ENCODE measurements around the gene SORL1.

Gene SORL1

GRCh38 chr11:121587182-121587581 is 135.1 kb downstream of the SORL1 start:
- no peak for DNase-seq

GRCh38 chr11:121588747-121589146 is 136.6 kb downstream of the SORL1 start:
- DNase-seq: peak; percentile 8 to 13

- DNase-seq: peak; percentile 72 to 82
Measured at GRCh38 chr11:121589946-121590537, 137.9 kb downstream of the SORL1 start.

DNA sequence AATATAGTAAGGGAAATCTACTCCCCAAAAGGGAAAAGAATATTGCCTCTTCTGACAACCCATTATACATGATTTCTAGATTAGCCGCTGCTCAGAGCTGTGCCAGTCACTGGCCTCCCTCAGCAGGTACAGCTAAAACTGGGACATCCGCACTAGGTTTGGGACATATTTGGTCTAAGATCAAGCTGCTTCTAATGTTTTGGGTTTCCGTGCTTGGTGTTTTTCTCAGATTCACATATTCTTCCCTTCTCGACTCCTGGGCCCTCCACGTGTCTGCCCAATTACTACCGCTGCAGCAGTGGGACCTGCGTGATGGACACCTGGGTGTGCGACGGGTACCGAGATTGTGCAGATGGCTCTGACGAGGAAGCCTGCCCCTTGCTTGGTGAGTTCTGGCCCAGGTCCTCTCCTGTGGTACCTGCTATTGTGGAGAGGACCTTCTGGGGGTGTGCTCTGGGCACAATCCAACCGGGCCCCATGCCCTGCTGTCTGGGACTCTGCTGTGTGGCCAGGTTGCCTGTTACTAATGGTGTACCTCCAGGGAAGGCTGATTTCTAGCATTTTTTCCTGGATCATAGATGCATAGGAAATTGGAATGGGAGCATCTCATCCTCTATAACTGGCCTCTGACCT is 138.8 kb downstream of the SORL1 start:
- DNase-seq: no peak

- DNase-seq: peak; percentile 87 to 88
Measured at GRCh38 chr11:121591405-121592033, 139.4 kb downstream of the SORL1 start.

GRCh38 chr11:121592708-121593107 is 140.6 kb downstream of the SORL1 start:
- DNase-seq: no peak

- DNase-seq: peak; percentile 29 to 42
Measured at GRCh38 chr11:121595717-121596161, 143.6 kb downstream of the SORL1 start.

DNA sequence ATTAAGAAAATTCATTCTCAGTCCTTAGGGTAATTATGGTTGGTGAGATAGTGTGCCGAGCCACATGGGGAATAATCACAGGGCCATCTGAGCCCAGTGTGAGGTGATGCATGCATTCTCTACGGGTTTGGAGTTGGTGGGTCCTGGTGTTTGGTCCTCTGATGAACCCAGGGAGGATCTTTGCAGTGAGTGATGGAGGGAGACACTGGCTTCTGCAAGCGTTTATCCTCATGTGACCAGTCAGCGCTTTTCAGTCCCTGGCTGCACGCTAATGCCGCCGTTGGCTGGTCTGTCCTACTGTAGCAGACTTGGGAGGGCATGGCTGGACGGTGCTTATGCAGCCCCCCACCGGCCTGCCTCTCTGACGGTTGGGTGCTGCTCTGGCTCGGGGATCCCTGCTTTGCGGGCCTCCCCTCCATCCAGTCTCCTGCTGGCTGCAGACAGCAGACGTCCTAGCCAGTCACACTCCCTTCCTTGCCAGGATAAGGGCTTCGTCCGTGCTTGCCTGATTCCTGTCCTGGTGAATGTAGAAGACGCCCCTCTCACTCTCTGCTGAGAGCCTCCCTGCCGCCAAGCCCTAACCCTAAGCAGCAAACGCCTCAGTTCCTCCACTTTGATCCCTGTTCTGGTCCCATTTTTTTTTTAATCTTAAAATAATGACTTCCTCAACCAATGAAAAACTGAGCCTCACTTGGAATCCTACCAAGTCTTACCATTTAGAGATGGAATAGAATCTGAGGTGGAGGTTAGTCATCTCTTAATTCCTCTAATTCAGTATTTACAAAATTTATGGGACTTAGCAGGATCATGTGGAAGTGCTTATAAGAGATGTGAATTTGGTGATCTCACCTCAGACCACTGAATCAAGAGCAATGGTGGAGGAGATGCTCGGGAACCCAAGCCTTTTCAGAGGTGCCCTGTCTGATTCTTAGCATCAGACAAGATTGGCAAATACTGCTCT is 144.4 kb downstream of the SORL1 start:
- DNase-seq: no peak

DNA sequence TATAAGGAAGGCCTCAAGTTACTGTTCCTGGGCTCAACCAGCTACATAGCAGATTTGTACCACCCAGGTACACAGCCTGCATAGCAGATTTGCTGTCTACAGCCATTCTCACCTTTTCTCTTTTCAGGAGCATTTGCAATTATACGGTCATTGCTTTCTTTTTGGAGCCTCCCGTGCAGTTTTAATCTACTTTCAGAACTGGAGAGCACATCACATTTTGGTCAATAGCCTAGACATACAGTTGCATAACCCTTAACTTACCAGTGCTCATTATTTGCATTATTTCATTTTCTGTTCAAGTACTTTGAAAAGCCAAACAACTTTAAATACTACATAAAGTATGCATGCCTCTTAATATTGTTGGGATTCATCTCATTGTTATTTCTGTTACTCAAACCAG is 151.2 kb downstream of the SORL1 start:
- DNase-seq: no peak

- no peak for DNase-seq
Measured at GRCh38 chr11:121604152-121604551, 152.0 kb downstream of the SORL1 start.

DNA sequence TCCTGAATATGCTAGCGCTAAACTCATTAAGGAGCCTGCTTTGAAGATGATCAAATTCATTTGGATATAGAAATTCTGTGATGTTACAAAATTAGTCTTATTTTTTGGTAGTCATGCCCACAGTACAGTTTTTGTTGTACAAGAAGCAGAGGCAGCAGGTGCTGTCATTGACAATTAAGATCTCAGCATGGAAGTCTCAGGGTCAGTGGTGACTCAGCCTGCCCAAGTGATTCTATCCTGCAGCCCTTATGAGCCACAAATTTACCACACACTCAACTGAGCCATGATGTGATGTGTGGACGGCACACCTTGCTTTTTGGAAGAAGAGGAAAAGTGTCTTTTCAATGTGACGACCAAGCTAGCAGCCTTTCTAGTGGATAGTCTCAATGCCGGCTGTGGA is 154.2 kb downstream of the SORL1 start:
- DNase-seq: no peak

DNA sequence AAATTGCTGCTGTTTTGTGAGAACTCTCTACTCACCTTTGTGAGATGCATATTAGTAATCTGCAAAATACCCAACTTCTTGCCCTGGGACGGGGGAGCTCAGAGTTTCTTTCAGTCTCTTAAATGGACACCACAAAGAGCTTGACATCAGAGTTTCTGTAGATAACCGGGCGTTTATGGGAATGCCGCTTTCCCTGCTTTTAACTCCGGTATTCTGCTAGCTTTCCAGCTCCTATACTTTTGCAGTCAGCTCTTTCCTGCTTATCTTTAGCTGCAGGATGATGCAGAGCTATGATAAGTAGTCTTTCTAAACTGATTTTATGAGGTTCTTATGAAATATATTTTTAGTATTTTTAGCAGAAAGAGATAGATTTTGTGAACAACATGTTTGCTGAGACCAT is 155.2 kb downstream of the SORL1 start:
- no peak for DNase-seq

GRCh38 chr11:121608545-121609098 is 156.5 kb downstream of the SORL1 start:
- DNase-seq: no peak

GRCh38 chr11:121610706-121611105 is 158.6 kb downstream of the SORL1 start:
- no peak for DNase-seq

GRCh38 chr11:121611242-121611641 is 159.1 kb downstream of the SORL1 start:
- no peak for DNase-seq

DNA sequence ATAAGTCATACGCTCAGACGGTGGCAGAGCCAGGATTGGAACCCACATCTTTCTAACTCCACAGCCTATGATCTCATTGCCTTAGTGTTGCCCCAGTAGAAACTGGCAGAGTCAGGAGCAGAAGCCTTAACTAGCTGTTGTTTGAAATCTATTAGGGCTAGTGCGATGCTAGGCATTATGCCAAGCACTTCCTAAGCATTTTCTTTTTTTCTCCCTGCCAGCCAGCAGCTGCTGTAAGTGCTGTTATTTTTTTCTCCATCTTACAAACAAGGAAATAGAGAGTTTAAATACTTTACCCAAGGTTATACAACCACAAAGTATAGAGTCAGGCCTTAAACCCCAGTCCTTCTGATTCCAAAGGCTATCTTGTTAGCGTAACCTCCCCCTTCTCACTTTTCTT is 161.6 kb downstream of the SORL1 start:
- DNase-seq: no peak

GRCh38 chr11:121614636-121615240 is 162.6 kb downstream of the SORL1 start:
- peak in 1 of 2 donors; percentile 16 for DNase-seq

GRCh38 chr11:121615501-121615900 is 163.4 kb downstream of the SORL1 start:
- DNase-seq: peak; percentile 32 to 67

DNA sequence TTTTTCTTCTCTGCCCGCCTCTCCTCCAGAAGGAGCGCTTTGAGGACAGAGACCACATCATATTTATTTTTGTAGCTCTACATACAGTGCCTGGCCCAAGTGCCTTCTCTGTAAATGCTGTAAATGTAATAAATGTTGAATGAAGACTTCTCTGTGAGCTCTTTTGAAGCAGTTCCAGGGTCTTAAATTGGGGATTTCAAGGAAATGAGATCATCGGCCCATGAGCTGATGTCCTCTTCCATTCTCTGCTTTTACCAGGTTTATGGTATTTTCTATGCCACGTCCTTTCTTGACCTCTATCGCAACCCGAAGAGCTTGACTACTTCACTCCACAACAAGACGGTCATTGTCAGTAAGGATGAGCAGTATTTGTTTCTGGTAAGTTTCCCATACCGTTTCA is 166.4 kb downstream of the SORL1 start:
- DNase-seq: no peak

DNA sequence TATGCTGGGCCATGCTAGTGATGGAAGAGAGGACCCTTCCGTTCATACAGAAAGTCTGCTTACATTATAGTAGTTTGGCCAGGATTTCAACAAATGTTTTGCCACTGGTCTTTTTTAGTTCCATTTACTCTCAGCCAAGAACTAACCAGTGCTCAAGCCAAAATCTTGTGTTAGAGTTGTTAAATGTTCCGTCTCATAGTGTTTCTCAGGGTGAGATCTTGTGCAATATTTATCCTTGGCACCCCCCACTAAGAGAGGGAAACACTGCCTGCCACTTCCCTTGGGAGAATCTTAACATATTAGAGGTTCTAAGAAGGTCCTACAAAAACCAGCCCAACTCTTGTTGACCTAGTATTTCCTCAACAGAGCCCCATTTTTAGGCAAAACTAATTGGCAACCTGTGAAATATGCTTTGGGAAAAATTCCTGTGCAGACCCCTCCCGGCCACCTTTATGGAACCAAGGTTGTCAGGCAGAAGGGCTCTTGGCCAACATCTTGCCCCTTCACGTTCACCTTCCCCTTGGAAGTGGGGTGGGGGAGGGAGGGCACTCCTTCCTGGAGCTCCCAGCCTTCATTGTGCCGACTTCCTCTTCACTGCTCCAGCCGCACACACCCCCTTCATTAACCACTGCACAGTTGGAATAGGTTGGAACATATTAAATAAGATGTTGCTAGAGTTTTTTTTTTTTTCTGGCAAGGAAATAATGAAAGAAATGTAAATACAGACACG is 173.8 kb downstream of the SORL1 start:
- no peak for DNase-seq

DNA sequence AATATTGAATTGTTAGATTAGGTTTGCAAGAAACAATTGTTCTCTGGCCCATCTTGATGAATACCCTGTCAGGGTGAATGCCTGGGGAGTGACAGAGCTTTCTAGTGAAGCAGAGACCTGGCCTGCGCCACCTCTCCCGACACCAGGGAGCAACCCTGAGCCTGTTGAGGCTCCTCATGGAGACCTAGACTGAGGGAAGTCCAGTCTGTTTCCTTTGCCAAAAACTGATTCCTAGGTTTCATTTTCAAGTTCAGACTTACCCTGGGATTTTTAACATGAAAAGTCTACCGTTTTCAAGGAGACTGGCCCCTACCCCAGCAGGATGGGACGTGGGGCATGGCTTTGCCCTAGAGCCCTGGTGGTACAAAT is 174.4 kb downstream of the SORL1 start:
- no peak for DNase-seq

DNA sequence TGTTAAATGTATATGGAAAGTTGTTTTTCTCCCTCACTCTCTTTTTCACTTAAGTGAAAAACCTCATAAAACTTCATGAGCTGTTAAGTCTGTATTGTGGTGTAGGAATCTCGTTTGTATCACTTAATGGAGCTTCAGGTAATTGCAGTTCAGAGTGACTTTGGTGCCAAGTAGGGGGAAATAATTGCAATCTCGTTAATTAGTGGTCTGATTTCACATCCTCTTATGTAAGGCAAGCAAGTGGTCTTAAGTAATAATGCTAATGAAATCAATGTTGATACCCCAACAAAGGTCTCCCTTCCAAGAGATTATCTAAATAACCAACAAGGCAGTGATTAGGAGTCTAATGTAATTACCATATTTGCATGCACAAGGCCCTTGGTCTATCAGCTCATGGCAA is 174.9 kb downstream of the SORL1 start:
- no peak for DNase-seq
